Measurements from ENCODE around the gene THAP7.
"Not testable (repeated sequence)": the region's sequence is repeated elsewhere in the genome, so short reads cannot be mapped to it uniquely, and the experiment has no call there.

Gene THAP7

GRCh38 chr22:21001601-21002325 lies at the start of gene THAP7:
Gene THAP7 (minus strand): TSS chr22:21002118. CDS start chr22:21001911, 207 bp downstream.
- DNase-seq (ENCODE audit: low spot score), result peak; percentile 96

- DNase-seq (ENCODE audit: low spot score), result no peak
These were observed 49.4 kb upstream of the THAP7 start for GRCh38 chr22:21051145-21051830.

GRCh38 chr22:21048965-21049364 lies 47.0 kb upstream of the THAP7 start:
- DNase-seq (ENCODE audit: low spot score), result not testable (repeated sequence)

- not testable (repeated sequence) for DNase-seq (ENCODE audit: low spot score)
These were observed 46.5 kb upstream of the THAP7 start for GRCh38 chr22:21048448-21048847.

GRCh38 chr22:21047730-21048129 lies 45.8 kb upstream of the THAP7 start:
- DNase-seq (ENCODE audit: low spot score), result no peak

- DNase-seq (ENCODE audit: low spot score), result no peak
These were observed 45.2 kb upstream of the THAP7 start for GRCh38 chr22:21047035-21047661.

GRCh38 chr22:21045585-21046294 lies 43.8 kb upstream of the THAP7 start, which contains the start of gene LRRC74B:
Gene LRRC74B (plus strand): TSS chr22:21045946. CDS start chr22:21045987, 41 bp downstream.
- peak; percentile 79 for DNase-seq (ENCODE audit: low spot score)

- no peak for DNase-seq (ENCODE audit: low spot score)
These were observed 43.1 kb upstream of the THAP7 start for GRCh38 chr22:21044931-21045584.

- DNase-seq (ENCODE audit: low spot score), result no peak
These were observed 42.1 kb upstream of the THAP7 start for GRCh38 chr22:21043860-21044535.

GRCh38 chr22:21042978-21043859 lies 41.3 kb upstream of the THAP7 start:
- DNase-seq (ENCODE audit: low spot score), result no peak

- no peak for DNase-seq (ENCODE audit: low spot score)
These were observed 40.0 kb upstream of the THAP7 start for GRCh38 chr22:21041937-21042336.

- DNase-seq (ENCODE audit: low spot score), result not testable (repeated sequence)
These were observed 37.2 kb upstream of the THAP7 start for GRCh38 chr22:21039158-21039557.

- no peak for DNase-seq (ENCODE audit: low spot score)
These were observed 36.5 kb upstream of the THAP7 start for GRCh38 chr22:21038405-21038804.

GRCh38 chr22:21034989-21035388 lies 33.1 kb upstream of the THAP7 start:
- DNase-seq (ENCODE audit: low spot score), result no peak

GRCh38 chr22:21033895-21034294 lies 32.0 kb upstream of the THAP7 start:
- no peak for DNase-seq (ENCODE audit: low spot score)

- no peak for DNase-seq (ENCODE audit: low spot score)
These were observed 31.2 kb upstream of the THAP7 start for GRCh38 chr22:21032868-21033688.

- no peak for DNase-seq (ENCODE audit: low spot score)
These were observed 30.3 kb upstream of the THAP7 start, which contains the start of gene SLC7A4 for GRCh38 chr22:21032037-21032867. Gene SLC7A4 (minus strand): TSS chr22:21032561. CDS start chr22:21031812, 749 bp downstream.

GRCh38 chr22:21031545-21032036 lies 29.7 kb upstream of the THAP7 start:
- DNase-seq (ENCODE audit: low spot score), result no peak

Measured in activated CD4-positive, alpha-beta T cell treated with anti-CD3 and anti-CD28 coated beads, Interleukin-2, Interleukin-4, amounts not matched to agents 100 ng/mL and 50 ng/mL, durations not matched to agents 16 hours and 8 hours (primary cell).